Epithelial cell of proximal tubule (primary cell): Measurements from ENCODE around the gene LIN9. TPM values are rescaled to one million over a fixed set of nuclear protein-coding genes. Genes with fewer than 3 reads are reported as not detected.

ENCODE experiments used
- DNase-seq: peaks from one replicate; pipeline ENCODE4 v3.0.0-alpha.2; 2011; ENCODE audit warnings: low read depth
- H3K4me3 ChIP-seq: 2 replicates; pipeline ENCODE4 v1.5.1; 2011; ENCODE audit warnings: low read depth, mild to moderate bottlenecking, low read length
- total RNA-seq: library from RNA; depleted of rRNA; stranded (reverse); fragments of >200 nt; gene quantifications from 2 replicates; pipeline ENCODE4 v1.2.3, GENCODE V29; 2015
- TF ChIP-seq, protein P1 (sequence below): conservative IDR thresholded peaks from 2 replicates; pipeline ENCODE4 v1.5.1; 2012; ENCODE audit warnings: low read depth, mild to moderate bottlenecking, low read length

The LIN9 gene, protein sequence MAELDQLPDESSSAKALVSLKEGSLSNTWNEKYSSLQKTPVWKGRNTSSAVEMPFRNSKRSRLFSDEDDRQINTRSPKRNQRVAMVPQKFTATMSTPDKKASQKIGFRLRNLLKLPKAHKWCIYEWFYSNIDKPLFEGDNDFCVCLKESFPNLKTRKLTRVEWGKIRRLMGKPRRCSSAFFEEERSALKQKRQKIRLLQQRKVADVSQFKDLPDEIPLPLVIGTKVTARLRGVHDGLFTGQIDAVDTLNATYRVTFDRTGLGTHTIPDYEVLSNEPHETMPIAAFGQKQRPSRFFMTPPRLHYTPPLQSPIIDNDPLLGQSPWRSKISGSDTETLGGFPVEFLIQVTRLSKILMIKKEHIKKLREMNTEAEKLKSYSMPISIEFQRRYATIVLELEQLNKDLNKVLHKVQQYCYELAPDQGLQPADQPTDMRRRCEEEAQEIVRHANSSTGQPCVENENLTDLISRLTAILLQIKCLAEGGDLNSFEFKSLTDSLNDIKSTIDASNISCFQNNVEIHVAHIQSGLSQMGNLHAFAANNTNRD
- 5.5 and 13.8 TPM in 2 replicates for total RNA-seq

DNA sequence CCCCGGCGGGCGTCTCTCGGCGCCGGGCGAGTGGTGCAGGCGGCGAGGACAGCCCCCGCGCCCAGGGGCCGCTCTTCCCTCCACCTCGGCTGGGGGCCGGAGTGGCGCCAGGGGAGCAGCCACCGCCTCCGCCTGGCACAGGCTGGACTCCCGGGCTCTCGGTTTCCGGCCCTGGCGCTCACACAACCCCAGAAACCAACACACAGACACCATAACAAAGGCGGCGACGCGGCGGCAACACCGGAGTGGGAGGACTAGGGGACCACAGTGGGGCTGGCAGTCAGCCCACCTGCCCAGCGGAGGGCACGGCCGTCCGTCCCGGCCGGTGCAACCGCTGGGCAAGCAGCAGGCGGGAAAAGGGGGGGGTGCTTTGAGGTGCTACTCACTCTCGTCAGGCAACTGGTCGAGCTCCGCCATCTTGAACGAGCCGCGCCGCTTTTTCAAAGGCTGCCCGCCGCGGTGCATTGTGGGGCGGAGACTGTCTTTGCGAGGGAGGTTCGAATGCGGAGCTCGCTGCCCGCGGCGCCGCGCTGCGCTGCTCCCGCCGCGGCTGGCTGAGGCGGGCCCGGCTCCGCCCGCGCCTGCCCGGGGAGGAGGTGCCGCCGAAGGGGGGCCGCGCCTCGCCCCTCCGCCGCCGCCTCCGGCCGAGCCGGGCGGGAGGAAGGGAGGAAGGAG, at the start of gene LIN9:
TSS of gene LIN9 (minus strand) at position 442 of the 675 bp plus-strand sequence. CDS start at position 417, 25 bp downstream.
- peak; percentile 18 for DNase-seq
- H3K4me3 ChIP-seq: peak within 1 kb of the TSS; percentile 98
- TF ChIP-seq, protein P1, sequence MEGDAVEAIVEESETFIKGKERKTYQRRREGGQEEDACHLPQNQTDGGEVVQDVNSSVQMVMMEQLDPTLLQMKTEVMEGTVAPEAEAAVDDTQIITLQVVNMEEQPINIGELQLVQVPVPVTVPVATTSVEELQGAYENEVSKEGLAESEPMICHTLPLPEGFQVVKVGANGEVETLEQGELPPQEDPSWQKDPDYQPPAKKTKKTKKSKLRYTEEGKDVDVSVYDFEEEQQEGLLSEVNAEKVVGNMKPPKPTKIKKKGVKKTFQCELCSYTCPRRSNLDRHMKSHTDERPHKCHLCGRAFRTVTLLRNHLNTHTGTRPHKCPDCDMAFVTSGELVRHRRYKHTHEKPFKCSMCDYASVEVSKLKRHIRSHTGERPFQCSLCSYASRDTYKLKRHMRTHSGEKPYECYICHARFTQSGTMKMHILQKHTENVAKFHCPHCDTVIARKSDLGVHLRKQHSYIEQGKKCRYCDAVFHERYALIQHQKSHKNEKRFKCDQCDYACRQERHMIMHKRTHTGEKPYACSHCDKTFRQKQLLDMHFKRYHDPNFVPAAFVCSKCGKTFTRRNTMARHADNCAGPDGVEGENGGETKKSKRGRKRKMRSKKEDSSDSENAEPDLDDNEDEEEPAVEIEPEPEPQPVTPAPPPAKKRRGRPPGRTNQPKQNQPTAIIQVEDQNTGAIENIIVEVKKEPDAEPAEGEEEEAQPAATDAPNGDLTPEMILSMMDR: no peak

DNA sequence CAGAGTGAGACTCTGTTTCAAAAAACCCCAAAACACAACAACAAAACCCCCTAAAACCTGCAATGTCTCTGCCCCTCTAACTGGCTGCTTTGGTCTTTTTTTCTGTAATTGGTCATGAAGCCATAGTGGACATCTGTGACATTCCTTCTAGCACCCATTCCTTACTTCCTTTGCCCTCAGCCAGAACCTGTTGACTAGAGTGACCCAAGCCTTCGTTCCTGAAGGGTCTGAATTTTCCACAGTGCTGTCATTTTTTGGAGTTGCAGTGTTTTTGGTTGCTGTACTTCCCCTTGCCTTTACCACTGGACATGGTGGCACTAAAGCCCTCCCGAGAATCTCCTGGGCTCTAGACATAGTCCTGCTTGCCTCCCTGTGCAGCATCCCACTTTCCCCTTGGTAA, 48.5 kb upstream of the LIN9 start:
- no peak for DNase-seq
- TF ChIP-seq, protein P1: no peak
- H3K4me3 ChIP-seq: no peak overlapping the region

GRCh38 chr1:226355669-226356551, 46.9 kb upstream of the LIN9 start:
- TF ChIP-seq, protein P1: no peak
- no peak overlapping the region for H3K4me3 ChIP-seq
- no peak for DNase-seq

DNA sequence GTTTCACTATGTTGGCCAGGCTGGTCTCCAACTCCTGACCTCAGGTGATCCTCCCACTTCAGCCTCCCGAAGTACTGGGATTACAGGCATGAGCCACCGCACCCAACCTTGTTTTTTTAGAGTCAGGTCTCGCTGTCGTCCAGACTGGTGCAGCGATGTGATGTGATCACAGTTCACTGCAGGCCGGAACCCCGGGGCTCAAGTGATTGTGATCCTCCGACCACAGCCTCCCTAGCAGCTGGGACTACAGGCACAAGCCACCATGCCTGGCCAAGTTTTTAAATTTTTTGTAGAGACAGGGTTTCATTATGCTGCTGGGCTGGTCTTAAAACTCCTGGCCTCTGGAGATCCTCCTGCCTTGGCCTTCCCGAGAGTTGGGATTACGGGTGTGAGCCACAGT, 46.1 kb upstream of the LIN9 start:
- TF ChIP-seq, protein P1: no peak
- no peak for DNase-seq
- H3K4me3 ChIP-seq: no peak overlapping the region

- no peak for DNase-seq
- no peak overlapping the region for H3K4me3 ChIP-seq
- TF ChIP-seq, protein P1: no peak
Observed at GRCh38 chr1:226353698-226354525, 44.9 kb upstream of the LIN9 start.

DNA sequence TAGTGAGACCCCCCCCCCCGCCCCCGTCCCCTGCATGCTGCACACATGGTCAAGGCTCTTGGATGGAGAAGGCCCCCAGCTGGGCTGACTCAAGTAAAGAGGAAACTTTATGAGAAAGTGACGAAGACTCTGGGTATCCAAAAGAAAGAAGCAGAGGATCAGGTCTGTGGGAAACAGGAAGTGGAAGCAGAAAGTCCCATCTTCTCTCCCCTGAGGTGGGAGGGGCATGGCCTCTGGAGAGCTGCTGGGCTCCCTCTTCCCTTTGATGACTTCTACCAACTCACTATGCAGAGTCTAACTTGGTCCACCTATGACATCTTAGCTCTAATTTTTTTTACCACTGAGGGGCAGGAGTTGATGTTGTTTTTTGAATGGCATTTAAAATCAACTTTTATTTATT, 42.7 kb upstream of the LIN9 start:
- DNase-seq: no peak
- TF ChIP-seq, protein P1: no peak
- H3K4me3 ChIP-seq: no peak overlapping the region
